Vagina (tissue), 2 donors: ENCODE data around the gene RHEB. TPM values are rescaled to one million over a fixed set of nuclear protein-coding genes. Genes with fewer than 3 reads are reported as not detected.

ENCODE experiments used
- DNase-seq, 2 donors: peaks; one replicate each; pipeline ENCODE4 v3.0.0-alpha.2; 2017; ENCODE audit errors: extremely low spot score in 2 of 2
- H3K27ac ChIP-seq: fragments of 200-600 bp; sonication (generic); one replicate; pipeline ENCODE4 v1.5.1; 2019
- H3K27me3 ChIP-seq: fragments of 200-600 bp; sonication (generic); one replicate; pipeline ENCODE4 v1.5.1; 2019
- H3K36me3 ChIP-seq, 2 donors: fragments of 200-600 bp; sonication (generic); one replicate each; pipeline ENCODE4 v1.5.1; 2017 to 2019
- H3K4me1 ChIP-seq: fragments of 200-600 bp; sonication (generic); one replicate; pipeline ENCODE4 v1.5.1; 2019
- H3K4me3 ChIP-seq, 2 donors: fragments of 200-600 bp; sonication (generic); 1 replicate in 1 of 2; 2 replicates in 1 of 2; pipeline ENCODE4 v1.5.1; 2016 to 2019
- H3K9me3 ChIP-seq: fragments of 200-600 bp; sonication (generic); one replicate; pipeline ENCODE4 v1.5.1; 2019
- POLR2A ChIP-seq, 2 donors: fragments of 450-650 bp; IDR thresholded peaks; one replicate each; pipeline ENCODE4 v1.6.1; 2017; ENCODE audit warnings: antibody characterized with exemption in 2 of 2, mild to moderate bottlenecking in 2 of 2, moderate library complexity in 2 of 2
- POLR2AphosphoS5 ChIP-seq, 2 donors: sonication (generic); formaldehyde crosslinking; IDR thresholded peaks; one replicate each; pipeline ENCODE4 v1.9.0; 2017; ENCODE audit warnings: antibody characterized with exemption in 2 of 2, mild to moderate bottlenecking in 2 of 2, low read depth in 1 of 2; ENCODE audit not compliant: insufficient read depth in 1 of 2
- intact Hi-C: fragments of 100-400 bp; cut with DNase I; formaldehyde crosslinking; loops from one replicate; pipeline ENCODE4 v1.15.1; 2023
- microRNA-seq: library from miRNA; unstranded; fragments of <30 nt; microRNA quantifications from one replicate; pipeline ENCODE4, GENCODE V29; 2017; ENCODE audit warnings: borderline number of aligned reads, borderline replicate concordance
- small RNA-seq: library from RNA; depleted of rRNA; stranded (forward); fragments of <200 nt; gene quantifications from one replicate; pipeline ENCODE3, GENCODE V24; 2016
- total RNA-seq: library from RNA; depleted of rRNA; stranded (reverse); fragments of >200 nt; gene quantifications from one replicate; pipeline ENCODE4 v1.2.3, GENCODE V29; 2016
- TF ChIP-seq, protein P1 (sequence below), 3 experiments: fragments of 450-650 bp in 2 of 3; fragments of 200-600 bp in 1 of 3; sonication (generic) in 1 of 3; IDR thresholded peaks; one replicate each; pipeline ENCODE4 v1.5.1; 2017 to 2019; ENCODE audit warnings: antibody characterized with exemption in 3 of 3, mild to moderate bottlenecking in 2 of 3, moderate library complexity in 2 of 3

The RHEB gene
- total RNA-seq, 1 donor from 2014 or later: 74.2 TPM

DNA sequence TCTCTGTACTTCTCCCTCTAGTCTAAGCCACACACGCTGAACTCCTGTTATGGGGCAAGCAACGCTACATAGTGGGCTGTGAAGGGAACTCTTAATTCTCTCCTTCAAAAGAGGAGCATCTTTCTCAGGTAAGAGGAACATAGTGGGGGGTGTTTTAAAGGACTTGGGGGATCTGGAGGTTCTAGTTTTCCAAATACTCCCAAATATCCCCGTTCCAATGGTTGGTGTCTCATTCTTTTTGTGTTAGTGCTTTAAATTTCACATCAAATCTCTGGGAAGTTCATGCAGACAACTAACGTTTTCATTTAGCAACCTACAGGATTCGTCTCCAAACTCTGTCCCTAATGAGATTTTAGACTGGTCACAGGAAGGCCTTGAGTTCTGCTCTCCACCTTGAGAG lies 97.5 kb downstream of the RHEB start:
- H3K27me3 ChIP-seq: no peaks in the 10 kb centered on the region
- peaks cover 23% of the 10 kb centered on the region for H3K4me1 ChIP-seq
- no peak overlapping the region for H3K27ac ChIP-seq
- DNase-seq: no peak
- H3K36me3 ChIP-seq: no peaks in the 10 kb centered on the region
- intact Hi-C loops: no loop called here
- H3K9me3 ChIP-seq: peaks cover 3% of the 10 kb centered on the region
- no peak overlapping the region for H3K4me3 ChIP-seq
- TF ChIP-seq POLR2AphosphoS5 (IDR thresholded peaks at IDR 0.05; ENCODE audit: insufficient read depth in 1 of 2, low read depth in 1 of 2) (no peak), POLR2A (IDR thresholded peaks at IDR 0.05) (no peak)
- TF ChIP-seq, protein P1, sequence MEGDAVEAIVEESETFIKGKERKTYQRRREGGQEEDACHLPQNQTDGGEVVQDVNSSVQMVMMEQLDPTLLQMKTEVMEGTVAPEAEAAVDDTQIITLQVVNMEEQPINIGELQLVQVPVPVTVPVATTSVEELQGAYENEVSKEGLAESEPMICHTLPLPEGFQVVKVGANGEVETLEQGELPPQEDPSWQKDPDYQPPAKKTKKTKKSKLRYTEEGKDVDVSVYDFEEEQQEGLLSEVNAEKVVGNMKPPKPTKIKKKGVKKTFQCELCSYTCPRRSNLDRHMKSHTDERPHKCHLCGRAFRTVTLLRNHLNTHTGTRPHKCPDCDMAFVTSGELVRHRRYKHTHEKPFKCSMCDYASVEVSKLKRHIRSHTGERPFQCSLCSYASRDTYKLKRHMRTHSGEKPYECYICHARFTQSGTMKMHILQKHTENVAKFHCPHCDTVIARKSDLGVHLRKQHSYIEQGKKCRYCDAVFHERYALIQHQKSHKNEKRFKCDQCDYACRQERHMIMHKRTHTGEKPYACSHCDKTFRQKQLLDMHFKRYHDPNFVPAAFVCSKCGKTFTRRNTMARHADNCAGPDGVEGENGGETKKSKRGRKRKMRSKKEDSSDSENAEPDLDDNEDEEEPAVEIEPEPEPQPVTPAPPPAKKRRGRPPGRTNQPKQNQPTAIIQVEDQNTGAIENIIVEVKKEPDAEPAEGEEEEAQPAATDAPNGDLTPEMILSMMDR (IDR thresholded peaks at IDR 0.05): no peak

DNA sequence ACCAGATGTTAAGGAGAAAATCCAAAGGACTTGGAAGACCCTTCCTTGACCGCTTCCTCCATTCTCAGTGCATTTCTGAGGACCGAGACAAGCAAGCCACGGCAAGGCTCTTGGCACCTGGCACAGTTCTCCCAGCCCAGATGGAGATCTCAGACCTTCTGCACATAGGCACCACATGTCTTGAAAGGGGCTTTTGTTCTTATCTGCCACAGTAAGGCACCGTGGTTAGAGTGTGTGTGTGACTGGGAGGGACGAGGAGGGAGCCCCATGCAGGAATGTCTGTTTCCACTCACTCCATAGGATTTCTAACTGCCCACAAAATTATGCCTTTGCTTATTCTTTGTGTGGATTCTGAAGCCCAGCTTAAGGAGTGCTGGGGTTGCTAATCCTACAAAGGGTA lies 99.6 kb downstream of the RHEB start:
- H3K4me3 ChIP-seq: no peak overlapping the region
- peaks cover 15% of the 10 kb centered on the region for H3K4me1 ChIP-seq
- no peaks in the 10 kb centered on the region for H3K27me3 ChIP-seq
- no peak overlapping the region for H3K27ac ChIP-seq
- H3K9me3 ChIP-seq: peaks cover 3% of the 10 kb centered on the region
- intact Hi-C loops: no loop called here
- TF ChIP-seq POLR2AphosphoS5 (IDR thresholded peaks at IDR 0.05; ENCODE audit: insufficient read depth in 1 of 2, low read depth in 1 of 2) (no peak), POLR2A (IDR thresholded peaks at IDR 0.05) (no peak)
- TF ChIP-seq, protein P1 (IDR thresholded peaks at IDR 0.05): no peak
- DNase-seq: no peak
- H3K36me3 ChIP-seq: no peaks in the 10 kb centered on the region

DNA sequence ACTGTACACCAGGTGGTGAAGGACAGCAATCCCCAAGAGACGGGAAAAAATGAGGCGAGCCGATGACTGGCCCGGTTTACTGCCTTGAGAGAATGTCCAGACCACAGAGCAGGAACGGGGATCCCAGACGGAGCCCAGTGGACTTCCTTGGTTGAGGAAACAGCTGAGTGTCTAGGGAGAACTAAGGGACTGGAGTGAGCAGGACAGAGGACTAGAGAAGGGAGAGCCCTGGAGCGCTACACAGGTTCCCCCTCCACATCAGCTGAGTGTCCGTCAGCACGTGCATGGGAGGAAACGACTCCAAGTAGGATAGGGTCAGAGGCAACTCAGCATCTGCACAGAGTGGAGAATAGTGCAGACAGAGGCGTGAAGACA lies 102.8 kb downstream of the RHEB start:
- no peak for DNase-seq
- H3K27ac ChIP-seq: no peak overlapping the region
- intact Hi-C loops: no loop called here

DNA sequence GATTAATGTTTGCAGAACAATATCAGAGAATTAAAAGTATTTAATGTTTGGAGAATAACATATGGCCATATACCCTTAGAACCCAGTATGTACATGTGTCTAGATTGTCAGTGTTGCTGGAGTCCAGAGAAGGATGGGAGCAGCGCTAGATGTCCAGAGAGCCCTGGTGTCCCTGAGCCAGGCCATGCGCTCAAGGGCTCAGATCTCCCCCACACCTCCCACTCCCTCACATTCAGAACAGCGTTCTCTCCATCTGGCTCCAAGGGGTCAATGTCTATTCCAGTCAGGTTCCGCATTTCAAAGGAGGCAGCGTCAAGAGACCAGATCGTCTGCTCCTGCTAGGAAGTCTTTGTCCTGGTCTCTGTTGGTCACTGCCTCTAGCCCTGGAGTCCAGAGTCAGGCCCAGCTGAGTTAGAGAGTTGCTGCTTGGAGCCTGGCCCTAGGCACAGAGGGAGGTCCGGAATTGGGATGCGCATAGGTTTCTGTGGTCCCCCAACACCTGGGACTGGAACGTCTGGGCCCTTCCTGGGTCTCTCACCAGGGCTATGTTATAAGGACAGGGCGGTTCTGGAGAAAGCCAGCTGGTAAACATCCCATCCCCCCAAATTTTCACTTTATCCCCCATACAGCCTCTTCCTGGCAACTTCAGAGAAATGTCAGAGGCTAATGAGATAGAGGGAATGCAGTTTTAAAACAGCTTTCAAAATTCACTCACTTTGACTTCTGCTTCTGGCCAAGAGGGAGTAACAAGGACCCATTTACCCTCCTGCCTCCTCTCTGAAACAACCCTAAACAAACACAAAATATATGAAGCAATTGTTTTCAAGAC lies 103.4 kb downstream of the RHEB start:
- peaks cover 3% of the 10 kb centered on the region for H3K9me3 ChIP-seq
- no peak overlapping the region for H3K27ac ChIP-seq
- intact Hi-C loops: no loop called here
- no peaks in the 10 kb centered on the region for H3K27me3 ChIP-seq
- DNase-seq: no peak
- no peaks in the 10 kb centered on the region for H3K36me3 ChIP-seq
- H3K4me1 ChIP-seq: peaks cover 6% of the 10 kb centered on the region
- TF ChIP-seq, protein P1 (IDR thresholded peaks at IDR 0.05): no peak
- no peak for TF ChIP-seq POLR2AphosphoS5 (IDR thresholded peaks at IDR 0.05; ENCODE audit: insufficient read depth in 1 of 2, low read depth in 1 of 2)
- TF ChIP-seq POLR2A (IDR thresholded peaks at IDR 0.05): no peak
- H3K4me3 ChIP-seq: no peak overlapping the region

More for the DNA sequence above, 102.8 kb downstream of the RHEB start:
- no peak for TF ChIP-seq POLR2A (IDR thresholded peaks at IDR 0.05)
- Histone ChIP-seq H3K36me3 (no peaks in the 10 kb centered on the region), H3K9me3 (peaks cover 3% of the 10 kb centered on the region), H3K4me3 (no peak overlapping the region), H3K4me1 (peaks cover 6% of the 10 kb centered on the region), H3K27me3 (no peaks in the 10 kb centered on the region)

Small RNA genes lying within 50 kb of the gene (microRNA-seq; reads per million reads assigned to microRNA genes)
- not detected for gene MIR3907

Small RNA genes lying within 50 kb of the gene (small RNA-seq; reads per million reads assigned to genes)
- gene MIR3907: not detected
- not detected for gene RN7SL76P

Other genes starting within 250 kb of the RHEB start
- 46.2 TPM for gene NUB1, start 178.1 kb downstream of the RHEB start, total RNA-seq
- gene WDR86, start 109.9 kb downstream of the RHEB start, total RNA-seq: 19.4 TPM
- not detected for gene CRYGN, start 79.8 kb downstream of the RHEB start, total RNA-seq